T-helper 2 cell (primary cell): ENCODE results near the gene PCDHGB1.
A peak's percentile ranks its signal among the peaks of the same experiment; 100 is the strongest.
"Not testable (repeated sequence)": the region's sequence is repeated elsewhere in the genome, so short reads cannot be mapped to it uniquely, and the experiment has no call there.

Experiments
- DNase-seq, 5 experiments: peaks; one replicate each; pipeline versions ENCODE4 v3.0.0 to v3.0.0-alpha.2; 2012 to 2022
- total RNA-seq, 2 donors: gene quantifications; one replicate each; lab custom pipeline; 2026; lab: John Stamatoyannopoulos, UW

The PCDHGB1 gene
- total RNA-seq = 0 to 0.13 reads per million in 2 donors

DNA sequence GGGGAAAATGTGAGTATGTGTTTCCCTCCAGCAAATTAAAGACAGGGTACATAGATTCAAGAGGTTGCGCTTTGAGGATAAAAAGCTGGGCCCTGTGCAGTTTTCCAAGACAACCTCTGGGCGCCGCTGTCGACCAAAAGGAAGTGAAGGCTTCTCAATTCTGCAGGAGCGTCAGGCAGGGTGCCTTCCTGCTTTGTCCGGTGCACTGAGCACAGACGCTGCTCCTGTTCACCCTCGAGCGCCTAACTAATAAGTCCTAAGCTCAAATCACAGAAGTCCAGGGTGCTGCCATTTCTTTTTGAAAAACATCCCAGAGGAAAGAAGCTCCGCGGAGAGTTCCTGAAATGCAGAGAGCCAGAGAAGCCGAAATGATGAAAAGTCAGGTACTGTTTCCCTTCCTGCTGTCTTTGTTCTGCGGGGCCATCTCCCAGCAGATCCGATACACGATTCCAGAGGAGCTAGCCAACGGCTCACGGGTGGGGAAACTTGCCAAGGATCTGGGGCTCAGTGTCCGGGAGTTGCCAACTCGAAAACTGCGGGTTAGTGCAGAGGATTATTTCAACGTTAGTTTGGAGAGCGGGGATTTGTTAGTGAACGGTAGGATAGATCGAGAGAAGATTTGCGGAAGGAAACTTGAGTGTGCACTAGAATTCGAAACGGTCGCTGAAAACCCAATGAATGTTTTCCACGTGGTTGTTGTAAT is at the start of gene PCDHGB1:
Gene PCDHGB1 (plus strand): TSS at position 183 of the 703 bp plus-strand sequence. CDS start 162 bp downstream, at position 345.
- DNase-seq = peak in 2 of 5 experiments; percentile 17 to 45

DNA sequence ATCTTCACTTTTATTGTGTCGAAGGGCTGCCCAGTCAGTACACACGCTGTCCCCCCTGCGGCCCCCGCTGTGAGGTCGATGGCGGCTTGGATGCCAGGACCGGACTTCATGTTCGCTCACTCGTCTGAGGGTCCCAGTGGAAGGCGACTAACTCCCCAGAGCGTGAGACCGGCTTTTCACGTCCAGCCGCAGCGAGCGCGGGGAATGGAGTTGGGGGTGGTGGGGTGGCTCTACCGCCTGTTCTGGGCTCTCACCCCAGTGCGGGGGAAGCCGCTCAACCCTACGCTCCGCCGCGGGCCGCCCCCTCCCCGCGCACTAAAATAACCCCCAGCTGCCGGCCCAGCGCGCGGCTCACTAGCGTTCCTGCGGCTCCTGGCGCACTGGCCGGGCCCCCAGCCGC is 46.1 kb upstream of the PCDHGB1 start, which contains the start of gene SLC25A2:
Gene SLC25A2 (minus strand): TSS at position 294 of the 400 bp plus-strand sequence. CDS start 184 bp downstream, at position 110.
- DNase-seq = no peak

DNA sequence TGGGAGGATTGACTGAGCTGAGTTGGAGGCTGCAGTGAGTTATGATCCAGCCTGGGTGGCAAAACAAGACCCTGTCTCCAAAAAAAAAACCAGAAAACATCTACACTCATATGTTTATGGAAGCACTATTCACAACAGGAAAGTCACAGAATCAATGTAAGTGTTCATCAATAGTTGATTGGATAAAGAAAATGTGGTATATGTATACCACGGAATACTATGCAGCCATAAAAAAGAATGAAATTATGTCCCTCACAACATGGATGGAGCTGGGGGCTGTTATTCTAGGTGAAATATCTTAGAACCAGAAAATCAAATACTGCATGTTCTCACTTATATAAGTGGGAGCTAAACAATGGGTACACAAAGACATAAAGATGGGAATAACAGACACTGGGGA is 43.3 kb upstream of the PCDHGB1 start:
- DNase-seq = no peak

DNA sequence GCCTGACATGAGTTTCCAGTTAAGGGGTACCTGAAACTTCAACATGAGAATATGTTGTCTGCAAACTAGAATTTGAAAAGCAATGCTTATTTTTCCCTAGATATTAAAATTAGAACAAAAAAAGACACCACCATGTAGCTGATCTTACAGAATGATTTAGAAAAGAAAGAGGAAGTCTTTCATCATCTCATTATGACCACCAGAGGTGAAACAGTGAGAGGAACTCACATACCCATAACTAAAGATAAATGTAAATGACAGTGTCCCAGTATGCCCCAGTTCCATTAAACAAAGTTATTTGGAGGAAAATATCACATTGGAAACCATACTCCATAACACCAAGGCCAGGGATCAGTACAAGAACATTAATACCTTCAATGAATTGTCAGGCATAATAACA is 36.2 kb upstream of the PCDHGB1 start:
- DNase-seq = no peak

DNA sequence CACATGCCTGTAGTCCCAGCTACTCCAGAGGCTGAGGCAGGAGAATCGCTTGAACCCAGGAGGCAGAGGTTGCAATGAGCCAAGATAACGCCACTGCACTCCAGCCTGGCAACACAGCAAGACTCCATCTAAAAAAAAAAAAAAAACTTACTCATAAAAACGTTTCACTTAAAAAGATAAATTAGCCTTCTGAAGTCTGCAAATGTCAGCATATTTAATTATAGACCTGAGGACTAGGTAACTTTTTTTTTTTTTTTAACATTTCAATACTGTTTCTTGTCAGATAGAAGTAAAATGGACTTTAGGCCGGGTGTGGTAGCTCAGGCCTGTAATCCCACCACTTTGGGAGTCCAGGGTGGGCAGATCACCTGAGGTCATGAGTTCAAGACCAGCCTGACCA is 32.9 kb upstream of the PCDHGB1 start:
- not testable (repeated sequence) for DNase-seq

DNA sequence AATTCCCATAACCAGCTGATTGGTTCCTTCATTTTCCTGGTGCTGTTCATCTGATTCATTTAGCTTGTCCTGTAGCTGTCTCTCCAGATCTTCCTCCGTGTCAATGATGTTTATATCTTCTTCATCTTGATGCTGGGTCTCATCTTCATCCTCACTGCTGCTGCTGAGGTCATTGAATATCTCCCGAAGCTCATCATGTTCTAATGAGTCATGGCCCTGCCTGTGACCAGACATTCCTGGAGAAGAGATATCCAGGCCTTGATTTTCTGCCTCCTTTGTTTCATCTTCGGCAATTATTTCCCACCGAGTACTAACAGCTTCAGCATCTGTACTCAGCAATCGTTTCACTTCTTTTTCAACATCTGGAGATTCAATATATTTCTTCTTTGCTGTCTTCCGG is 30.7 kb upstream of the PCDHGB1 start:
- no peak for DNase-seq

DNA sequence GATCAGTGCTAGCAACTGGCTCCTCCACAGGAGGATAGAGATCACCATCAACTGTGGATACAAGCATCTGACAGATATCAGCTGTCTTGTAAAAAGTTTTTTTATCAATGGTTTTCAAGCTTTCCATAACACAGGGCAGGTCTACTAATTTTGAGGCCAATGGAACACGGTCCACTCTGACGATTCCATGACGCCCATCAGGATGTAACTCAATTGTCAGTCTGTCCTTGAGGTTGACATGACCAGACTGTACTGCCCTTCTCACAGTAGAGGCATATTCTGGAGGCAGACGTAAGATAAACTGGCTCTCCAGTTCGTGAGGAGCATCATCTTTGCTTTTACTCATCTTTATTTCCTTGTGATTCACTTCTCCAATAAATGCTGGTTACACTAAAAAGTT is 30.2 kb upstream of the PCDHGB1 start:
- DNase-seq = no peak

GRCh38 chr5:141320225-141321169 is 29.4 kb upstream of the PCDHGB1 start, which contains the start of gene TAF7:
TAF7 (minus strand) TSS chr5:141320784; CDS start chr5:141320044, 740 bp downstream.
- peak; percentile 79 to 95 (median 86) for DNase-seq

- DNase-seq = no peak
These were observed 27.6 kb upstream of the PCDHGB1 start for GRCh38 chr5:141322261-141322660.

- peak; percentile 25 to 76 (median 49) for DNase-seq
These were observed 23.6 kb upstream of the PCDHGB1 start for GRCh38 chr5:141326088-141326854.

DNA sequence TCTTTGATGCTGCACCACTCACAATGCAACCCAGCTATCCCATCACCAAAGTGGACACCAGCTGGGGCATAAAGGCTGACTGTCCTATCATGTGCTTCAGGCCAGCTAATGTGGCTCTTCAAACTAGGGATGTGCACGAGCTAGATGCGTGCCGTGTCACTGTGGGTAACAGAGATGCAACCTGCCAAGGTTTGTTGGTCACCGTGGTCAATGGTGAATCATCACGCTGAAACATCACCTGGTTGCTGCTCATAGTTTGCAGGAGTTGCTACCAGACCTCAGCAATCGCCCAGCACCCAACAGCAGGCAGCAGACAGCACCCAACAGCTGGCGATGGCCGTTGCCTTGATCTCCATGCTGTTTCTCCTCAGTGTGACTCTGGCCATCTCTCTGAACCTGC is 21.7 kb upstream of the PCDHGB1 start:
- no peak for DNase-seq

GRCh38 chr5:141330299-141331080 is 19.4 kb upstream of the PCDHGB1 start, which contains the start of gene PCDHGA1:
PCDHGA1 (plus strand) TSS chr5:141330514.
- DNase-seq = peak in 1 of 5 experiments; percentile 41

- DNase-seq = not testable (repeated sequence)
These were observed 17.3 kb upstream of the PCDHGB1 start for GRCh38 chr5:141332571-141332970.

DNA sequence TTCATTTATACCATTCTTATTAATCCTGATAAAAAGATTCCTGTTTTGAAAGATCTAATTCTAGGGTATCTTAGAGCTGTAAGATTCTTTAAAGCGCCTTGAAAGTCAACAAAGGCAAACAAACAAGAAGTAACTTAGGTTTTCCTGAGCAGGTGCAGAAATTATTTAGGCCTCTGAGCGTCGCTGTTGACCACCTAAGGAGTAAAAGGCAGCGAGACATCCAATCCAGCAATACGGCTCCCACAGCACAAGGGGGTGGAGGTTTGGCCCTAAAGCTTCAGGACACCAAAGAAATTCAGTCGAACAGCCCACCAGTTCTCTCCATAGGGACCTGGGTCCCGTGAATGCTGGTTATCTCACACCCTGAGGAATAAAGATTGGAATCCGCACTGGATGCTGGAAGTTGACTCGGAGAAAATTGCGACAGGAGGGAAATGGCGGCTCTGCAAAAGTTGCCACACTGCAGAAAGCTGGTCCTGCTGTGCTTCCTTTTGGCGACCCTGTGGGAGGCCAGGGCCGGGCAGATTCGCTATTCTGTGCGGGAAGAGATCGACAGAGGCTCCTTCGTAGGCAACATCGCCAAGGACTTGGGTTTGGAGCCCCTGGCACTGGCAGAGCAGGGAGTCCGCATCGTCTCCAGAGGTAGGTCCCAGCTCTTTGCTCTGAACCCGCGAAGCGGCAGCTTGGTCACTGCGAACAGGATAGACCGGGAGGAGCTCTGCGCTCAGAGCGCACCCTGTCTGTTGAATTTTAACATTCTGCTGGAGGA is 11.2 kb upstream of the PCDHGB1 start, which contains the start of gene PCDHGA2:
Gene PCDHGA2 (plus strand): TSS at position 223 of the 769 bp plus-strand sequence.
- DNase-seq = peak in 1 of 5 experiments; percentile 24

- DNase-seq = not testable (repeated sequence)
These were observed 9.0 kb upstream of the PCDHGB1 start for GRCh38 chr5:141340781-141341354.

DNA sequence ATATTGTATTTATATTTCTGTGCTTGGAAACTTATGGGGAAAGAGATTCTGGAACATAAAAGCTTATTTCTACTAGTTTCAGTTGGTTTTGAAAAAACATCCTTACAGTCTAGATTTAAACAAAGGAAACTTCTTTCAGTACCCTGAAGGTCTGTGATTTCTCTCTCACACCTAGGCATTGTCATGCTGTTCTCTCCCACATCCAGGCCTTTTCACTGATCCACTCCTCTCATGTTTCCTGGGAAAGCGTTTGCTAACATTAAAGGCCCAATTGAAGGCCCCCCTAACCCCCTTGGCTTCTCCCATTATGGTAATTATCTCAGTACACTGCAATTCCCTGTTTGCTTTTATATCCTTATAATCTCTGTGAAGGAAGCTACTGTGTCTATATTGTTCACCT is 7.1 kb upstream of the PCDHGB1 start:
- DNase-seq = no peak

DNA sequence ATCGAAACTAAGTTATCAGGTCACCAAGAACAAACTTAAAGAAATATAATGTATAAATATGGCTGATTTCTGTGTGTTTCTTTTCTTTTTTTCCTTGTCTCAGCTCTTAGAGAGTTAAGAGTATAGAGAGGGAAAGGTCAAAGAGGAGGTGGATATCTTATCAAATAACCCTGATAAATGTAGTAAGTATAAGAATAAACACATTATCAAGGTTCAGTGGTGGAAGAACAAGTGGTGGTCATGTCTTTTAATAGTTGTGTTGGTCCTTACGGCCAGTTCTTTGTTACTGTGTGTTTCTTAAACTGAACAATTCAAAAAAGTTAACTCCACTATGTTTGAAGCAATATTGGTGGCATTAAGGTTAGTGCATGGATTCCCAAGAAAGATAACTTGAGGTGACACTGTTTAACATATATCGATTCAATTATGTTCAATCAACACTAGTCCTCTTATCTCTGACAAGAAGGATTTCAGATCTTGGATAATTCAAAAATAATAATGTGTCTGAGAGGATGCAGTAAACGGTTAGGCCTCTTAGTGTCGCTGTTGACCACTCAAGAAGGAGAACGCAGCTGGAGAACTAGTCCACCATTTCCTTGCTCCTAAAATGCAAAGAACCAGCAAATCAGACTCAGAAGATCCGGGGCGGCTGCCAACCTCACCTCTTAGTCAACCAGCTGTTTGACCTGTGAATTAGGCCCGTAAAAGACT is 6.5 kb upstream of the PCDHGB1 start, which contains the start of gene PCDHGA3:
Gene PCDHGA3 (plus strand): TSS at position 588 of the 711 bp plus-strand sequence. CDS start 205 bp downstream, outside the sequence.
- DNase-seq = peak in 1 of 5 experiments; percentile 38

GRCh38 chr5:141343953-141344463 is 5.9 kb upstream of the PCDHGB1 start:
- no peak for DNase-seq

DNA sequence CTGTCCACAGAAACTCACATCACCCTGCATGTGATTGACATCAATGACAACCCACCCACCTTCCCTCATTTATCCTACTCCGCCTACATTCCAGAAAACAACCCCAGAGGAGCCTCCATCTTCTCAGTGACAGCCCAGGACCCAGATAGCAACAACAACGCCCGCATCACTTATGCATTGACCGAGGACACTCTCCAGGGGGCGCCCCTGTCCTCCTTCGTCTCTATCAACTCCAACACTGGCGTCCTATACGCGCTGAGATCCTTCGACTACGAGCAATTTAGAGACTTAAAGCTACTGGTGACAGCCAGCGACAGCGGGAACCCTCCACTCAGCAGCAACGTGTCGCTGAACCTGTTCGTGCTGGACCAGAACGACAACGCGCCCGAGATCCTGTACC is 4.6 kb upstream of the PCDHGB1 start:
- no peak for DNase-seq
